ENCODE results near the gene NME9.

- TF ChIP-seq, protein P1, sequence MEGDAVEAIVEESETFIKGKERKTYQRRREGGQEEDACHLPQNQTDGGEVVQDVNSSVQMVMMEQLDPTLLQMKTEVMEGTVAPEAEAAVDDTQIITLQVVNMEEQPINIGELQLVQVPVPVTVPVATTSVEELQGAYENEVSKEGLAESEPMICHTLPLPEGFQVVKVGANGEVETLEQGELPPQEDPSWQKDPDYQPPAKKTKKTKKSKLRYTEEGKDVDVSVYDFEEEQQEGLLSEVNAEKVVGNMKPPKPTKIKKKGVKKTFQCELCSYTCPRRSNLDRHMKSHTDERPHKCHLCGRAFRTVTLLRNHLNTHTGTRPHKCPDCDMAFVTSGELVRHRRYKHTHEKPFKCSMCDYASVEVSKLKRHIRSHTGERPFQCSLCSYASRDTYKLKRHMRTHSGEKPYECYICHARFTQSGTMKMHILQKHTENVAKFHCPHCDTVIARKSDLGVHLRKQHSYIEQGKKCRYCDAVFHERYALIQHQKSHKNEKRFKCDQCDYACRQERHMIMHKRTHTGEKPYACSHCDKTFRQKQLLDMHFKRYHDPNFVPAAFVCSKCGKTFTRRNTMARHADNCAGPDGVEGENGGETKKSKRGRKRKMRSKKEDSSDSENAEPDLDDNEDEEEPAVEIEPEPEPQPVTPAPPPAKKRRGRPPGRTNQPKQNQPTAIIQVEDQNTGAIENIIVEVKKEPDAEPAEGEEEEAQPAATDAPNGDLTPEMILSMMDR (IDR thresholded peaks at IDR 0.05), result no peak
- no peak for TF ChIP-seq RNF2 (IDR thresholded peaks at IDR 0.05; ENCODE audit: borderline replicate concordance, low read depth)
- TF ChIP-seq EHMT2 (IDR thresholded peaks at IDR 0.05; ENCODE audit: low read depth), result no peak
Measured at GRCh38 chr3:138327831-138328230, 1.8 kb downstream of the NME9 start.

Measured in A549 (cell line).